H1 (cell line): Measurements from ENCODE around the gene SMIM24. TPM values are rescaled to one million over a fixed set of nuclear protein-coding genes. Genes with fewer than 3 reads are reported as not detected.

Source experiments
- CTCF ChIA-PET: fragments of 300-600 bp; sonication (Branson Sonifier 250); formaldehyde crosslinking; loops from one replicate; lab custom pipeline; 2021; ENCODE audit not compliant: partially characterized antibody; lab: Charles Lee
- POLR2A ChIA-PET: fragments of 300-600 bp; sonication (Branson Sonifier 250); formaldehyde crosslinking; loops from one replicate; lab custom pipeline; 2021; ENCODE audit warnings: inconsistent platforms; ENCODE audit not compliant: partially characterized antibody; lab: Charles Lee
- DNase-seq, 2 experiments: peaks; one replicate each; pipeline versions ENCODE4 v3.0.0 to v3.0.0-alpha.2; 2010 to 2022; ENCODE audit warnings: low spot score in 2 of 2, low read depth in 1 of 2, mixed read lengths in 1 of 2
- FAIRE-seq: peaks from 2 replicates; lab custom pipeline; 2011; peaks lifted over from hg19 to GRCh38; lab: Jason Lieb, UNC
- H2AFZ ChIP-seq: 2 replicates; pipeline ENCODE4 v1.8.1; 2012; ENCODE audit warnings: low read length, inconsistent platforms
- H2AK5ac ChIP-seq: 2 replicates; pipeline ENCODE4 v1.6.1; 2013; ENCODE audit warnings: low read depth, low read length
- H2BK120ac ChIP-seq: replicated peaks from 2 replicates; pipeline ENCODE3; 2013; ENCODE audit warnings: low read depth, low read length, inconsistent platforms
- H2BK12ac ChIP-seq: 2 replicates; pipeline ENCODE4 v1.6.1; 2013; ENCODE audit warnings: low read depth, low read length
- H2BK15ac ChIP-seq: 2 replicates; pipeline ENCODE4 v1.6.1; 2013; ENCODE audit warnings: low read length
- H2BK20ac ChIP-seq: 2 replicates; pipeline ENCODE4 v1.6.1; 2013; ENCODE audit warnings: low read length
- H2BK5ac ChIP-seq: 2 replicates; pipeline ENCODE4 v1.6.1; 2013; ENCODE audit warnings: low read depth, low read length
- H3K14ac ChIP-seq: 2 replicates; pipeline ENCODE4 v1.6.1; 2013; ENCODE audit warnings: inconsistent platforms; ENCODE audit not compliant: insufficient read length
- H3K18ac ChIP-seq: 2 replicates; pipeline ENCODE4 v1.6.1; 2013; ENCODE audit warnings: low read length; ENCODE audit errors: extremely low read depth
- H3K23ac ChIP-seq: 2 replicates; pipeline ENCODE4 v1.6.1; 2013; ENCODE audit warnings: inconsistent platforms; ENCODE audit not compliant: insufficient read length
- H3K23me2 ChIP-seq: 2 replicates; pipeline ENCODE4 v1.6.1; 2013; ENCODE audit warnings: low read depth, low read length
- H3K27ac ChIP-seq: 2 replicates; pipeline ENCODE4 v1.6.1; 2011; ENCODE audit warnings: low read depth, low read length, inconsistent platforms
- H3K27me3 ChIP-seq, 4 experiments: replicated peaks in 1 of 4; 1 replicate in 1 of 4; 2 replicates in 3 of 4; pipeline versions ENCODE4 v1.6.1 to v1.8.1; 2011 to 2013; ENCODE audit warnings: low read length in 3 of 4, mild to moderate bottlenecking in 3 of 4, inconsistent platforms in 2 of 4, mixed read lengths in 2 of 4, moderate library complexity in 1 of 4; ENCODE audit not compliant: control insufficient read depth in 3 of 4, insufficient read depth in 3 of 4; ENCODE audit errors: extremely low read depth in 1 of 4
- H3K36me3 ChIP-seq, 4 experiments: 2 replicates each; pipeline versions ENCODE4 v1.6.1 to v1.8.1; 2011 to 2013; ENCODE audit warnings: mild to moderate bottlenecking in 4 of 4, low read length in 3 of 4, moderate library complexity in 2 of 4, control low read depth in 1 of 4, inconsistent platforms in 1 of 4; ENCODE audit not compliant: insufficient read depth in 4 of 4, control insufficient read depth in 2 of 4
- H3K4ac ChIP-seq: replicated peaks from 2 replicates; pipeline ENCODE3; 2013; ENCODE audit warnings: low read length, low read depth, mixed read lengths, inconsistent platforms; ENCODE audit not compliant: insufficient read length
- H3K4me1 ChIP-seq, 4 experiments: replicated peaks in 1 of 4; 1 replicate in 1 of 4; 2 replicates in 3 of 4; pipeline versions ENCODE4 v1.6.1 to v1.8.1; 2011 to 2013; ENCODE audit warnings: low read length in 3 of 4, inconsistent platforms in 2 of 4, mixed read lengths in 1 of 4; ENCODE audit not compliant: insufficient read depth in 4 of 4, control insufficient read depth in 3 of 4
- H3K4me2 ChIP-seq, 2 experiments: 2 replicates each; pipeline versions ENCODE4 v1.6.1 to v1.8.1; 2011 to 2013; ENCODE audit warnings: low read depth in 2 of 2, low read length in 2 of 2, control low read depth in 1 of 2, inconsistent platforms in 1 of 2, mild to moderate bottlenecking in 1 of 2; ENCODE audit not compliant: insufficient read depth in 1 of 2
- H3K4me3 ChIP-seq, 4 experiments: fragments of 200-600, 300-600 bp in 1 of 4; sonication (generic), shearing (Covaris generic), sonication (Bioruptor Twin) in 1 of 4; 2 replicates each; pipeline versions ENCODE4 v1.5.1 to v1.8.1; 2011 to 2016; ENCODE audit warnings: low read length in 4 of 4, low read depth in 3 of 4, control low read depth in 2 of 4, inconsistent platforms in 2 of 4, mild to moderate bottlenecking in 2 of 4, mixed read lengths in 1 of 4, moderate library complexity in 1 of 4; ENCODE audit not compliant: insufficient read depth in 2 of 4; ENCODE audit errors: extremely low read depth in 1 of 4
- H3K56ac ChIP-seq: replicated peaks from 2 replicates; pipeline ENCODE3; 2013; ENCODE audit warnings: low read depth, mild to moderate bottlenecking, mixed read lengths, low read length, inconsistent platforms; ENCODE audit not compliant: insufficient read length
- H3K79me1 ChIP-seq: 2 replicates; pipeline ENCODE4 v1.6.1; 2013; ENCODE audit warnings: low read depth, low read length, control low read depth
- H3K79me2 ChIP-seq, 2 experiments: 2 replicates each; pipeline versions ENCODE4 v1.6.1 to v1.8.1; 2012 to 2013; ENCODE audit warnings: low read length in 2 of 2, mild to moderate bottlenecking in 2 of 2, inconsistent platforms in 1 of 2; ENCODE audit not compliant: insufficient read depth in 2 of 2, control insufficient read depth in 1 of 2
- H3K9ac ChIP-seq, 4 experiments: replicated peaks in 1 of 4; 1 replicate in 1 of 4; 2 replicates in 3 of 4; pipeline versions ENCODE4 v1.6.1 to v1.8.1; 2011 to 2013; ENCODE audit warnings: low read depth in 3 of 4, low read length in 3 of 4, control low read depth in 2 of 4, mild to moderate bottlenecking in 2 of 4, moderate library complexity in 2 of 4, inconsistent platforms in 1 of 4; ENCODE audit errors: extremely low read depth in 1 of 4
- H3K9me3 ChIP-seq, 2 experiments: 2 replicates each; pipeline versions ENCODE4 v1.6.1 to v1.8.1; 2012 to 2013; ENCODE audit warnings: mild to moderate bottlenecking in 2 of 2, moderate library complexity in 2 of 2, control low read depth in 1 of 2, inconsistent platforms in 1 of 2, low read depth in 1 of 2, low read length in 1 of 2, mixed read lengths in 1 of 2; ENCODE audit not compliant: insufficient read depth in 2 of 2
- H4K20me1 ChIP-seq, 2 experiments: replicated peaks in 1 of 2; 2 replicates each; pipeline versions ENCODE3 to v1.8.1; 2011 to 2013; ENCODE audit warnings: inconsistent platforms in 2 of 2, low read length in 2 of 2, mild to moderate bottlenecking in 1 of 2; ENCODE audit not compliant: insufficient read depth in 2 of 2, control insufficient read depth in 1 of 2
- H4K5ac ChIP-seq: 2 replicates; pipeline ENCODE4 v1.6.1; 2013; ENCODE audit warnings: low read length, low read depth, mixed read lengths, inconsistent platforms; ENCODE audit not compliant: insufficient read length
- H4K8ac ChIP-seq: 2 replicates; pipeline ENCODE4 v1.8.0; 2013; ENCODE audit warnings: mild to moderate bottlenecking, moderate library complexity, low read length, inconsistent platforms; ENCODE audit not compliant: insufficient read depth; ENCODE audit errors: extremely low read depth
- H4K91ac ChIP-seq: replicated peaks from 2 replicates; pipeline ENCODE3; 2013; ENCODE audit warnings: low read length, mixed read lengths, inconsistent platforms; ENCODE audit not compliant: insufficient read length
- ASH2L ChIP-seq: fragments of 200-600, 300-600 bp; sonication (generic); IDR thresholded peaks from one replicate; pipeline ENCODE4 v1.7.1; 2017; ENCODE audit warnings: low read length
- BACH1 ChIP-seq: IDR thresholded peaks from 2 replicates; pipeline ENCODE4 v1.6.1; 2012; ENCODE audit warnings: low read length, improper control_type of control experiment
- FOSL1 ChIP-seq: IDR thresholded peaks from 2 replicates; pipeline ENCODE4 v1.6.1; 2011; ENCODE audit warnings: mild to moderate bottlenecking, low read depth, low read length, moderate library complexity; ENCODE audit not compliant: insufficient read depth
- GABPA ChIP-seq: IDR thresholded peaks from 2 replicates; pipeline ENCODE4 v1.6.1; 2011; ENCODE audit warnings: mild to moderate bottlenecking, low read length, moderate library complexity, borderline replicate concordance; ENCODE audit not compliant: insufficient read depth
- HDAC2 ChIP-seq, 2 experiments: fragments of 300-600 bp in 1 of 2; sonication (generic) in 1 of 2; IDR thresholded peaks; 2 replicates each; pipeline ENCODE4 v1.6.1; 2011 to 2012; ENCODE audit warnings: low read depth in 2 of 2, low read length in 2 of 2, mild to moderate bottlenecking in 2 of 2, moderate library complexity in 2 of 2, borderline replicate concordance in 1 of 2, inconsistent platforms in 1 of 2
- RAD21 ChIP-seq, 2 experiments: IDR thresholded peaks in 1 of 2; conservative IDR thresholded peaks in 1 of 2; 2 replicates each; pipeline ENCODE4 v1.6.1; 2011; ENCODE audit warnings: low read depth in 2 of 2, low read length in 2 of 2, improper control_type of control experiment in 1 of 2, inconsistent platforms in 1 of 2, mild to moderate bottlenecking in 1 of 2, moderate library complexity in 1 of 2
- SIX5 ChIP-seq: IDR thresholded peaks from 2 replicates; pipeline ENCODE4 v1.6.1; 2011; ENCODE audit warnings: mild to moderate bottlenecking, low read depth, low read length
- WGBS, 2 experiments: shearing (Covaris generic) in 1 of 2; methylation state at CpG; one replicate each; pipeline versions ENCODE4 v1.1.6 to v1.1.7; 2013 to 2015; ENCODE audit warnings: low lambda C conversion rate in 2 of 2, mixed read lengths in 2 of 2, inconsistent platforms in 1 of 2, low coverage in 1 of 2, missing lambda C conversion rate in 1 of 2; ENCODE audit not compliant: insufficient replicate concordance in 2 of 2, insufficient coverage in 1 of 2, insufficient read length in 1 of 2; ENCODE audit errors: extremely low coverage in 1 of 2, missing lambda C conversion rate in 1 of 2; 5-methylcytosine and 5-hydroxymethylcytosine counted together
- polyA plus RNA-seq, 7 experiments: library from polyadenylated mRNA; depleted of rRNA in 3 of 7; stranded (reverse) in 5 of 7; unstranded in 2 of 7; fragments of >200 nt in 5 of 7; fragments of 200-250 nt in 2 of 7; gene quantifications; 1 replicate in 5 of 7; 2 replicates in 1 of 7; 4 replicates in 1 of 7; pipeline versions ENCODE4 v1.2.1 to v1.2.3, GENCODE V29; 2011 to 2013; ENCODE audit warnings: missing spikeins in 2 of 7, mixed read lengths in 2 of 7
- total RNA-seq: library from RNA; stranded (reverse); fragmentation: NEBNext Ultra II Directional; extraction: Animal tissue kit (Norgen Biotek cat#: 25700); gene quantifications from 2 replicates; pipeline ENCODE4 v1.2.1, GENCODE V29; 2021
- TF ChIP-seq, protein P1 (sequence below): IDR thresholded peaks from 2 replicates; pipeline ENCODE4 v1.6.1; 2012; ENCODE audit warnings: inconsistent platforms

The SMIM24 gene
- total and polyA plus RNA-seq, 2 of the 8 experiments (the other 6 are each of a cell fraction or from before 2014, with no cell fraction given), result 3.8 to 4.5 TPM

GRCh38 chr19:3520166-3521103 lies 40.1 kb upstream of the SMIM24 start:
- Histone ChIP-seq H3K79me2 (peaks cover 0 to 47% of the 10 kb centered on the region in 2 experiments; a peak in 3 of 4 replicates), H2BK120ac (no peak overlapping the region), H2AK5ac (peak overlapping the region; percentile 59; the same call in 1 of the 2 replicates), H2BK5ac (peak overlapping the region; percentile 47), H3K9ac (no peak overlapping the region), H3K9me3 (no peaks in the 10 kb centered on the region), H2BK12ac (peak overlapping the region; percentile 77; the same call in 1 of the 2 replicates), H3K56ac (no peak overlapping the region), H3K79me1 (peaks cover 6% of the 10 kb centered on the region; the same call in 1 of the 2 replicates), H3K27ac (no peak overlapping the region), H3K4me3 (no peak overlapping the region), H3K4me2 (no peak overlapping the region), H3K27me3 (no peaks in the 10 kb centered on the region), H3K14ac (no peak overlapping the region), H3K23ac (no peak overlapping the region), H2BK20ac (no peak overlapping the region), H4K5ac (no peak overlapping the region), H3K36me3 (no peaks in the 10 kb centered on the region), H3K4me1 (peaks cover 0 to 29% (median 20%) of the 10 kb centered on the region in 4 experiments; a peak in 6 of 7 replicates), H4K91ac (peak overlapping the region; percentile 75), H3K4ac (no peak overlapping the region), H3K23me2 (no peaks in the 10 kb centered on the region), H4K20me1 (peaks cover 0 to 15% of the 10 kb centered on the region in 2 experiments), H4K8ac (no peak overlapping the region), H3K18ac (peak overlapping the region; percentile 20; the same call in 1 of the 2 replicates), H2BK15ac (peak overlapping the region; percentile 47; the same call in 1 of the 2 replicates), H2AFZ (no peak overlapping the region)
- POLR2A ChIA-PET, result interaction anchor here (0.8 to 1.5 kb wide), 3 partner anchors 8 to 18 kb away, joined by 3 to 7 read pairs (median 4); partner anchors contain the start of gene TEKTIP1
- no peak for FAIRE-seq
- CTCF ChIA-PET, result interaction anchor here (1.0 to 4.7 kb wide), 9 partner anchors 10 to 65 kb away, joined by 3 to 15 read pairs (median 4); partner anchors contain the start of gene GIPC3
- 90% methylated on average over 34 of the region's 37 CpGs; no CpG with 5 or more reads in 1 of the 2 experiments for WGBS, 2 experiments
- no peak for DNase-seq
- TF ChIP-seq HDAC2 (IDR thresholded peaks at IDR 0.05; ENCODE audit: borderline replicate concordance in 1 of 2, low read depth in 2 of 2, low read length in 2 of 2), result no peak
- no peak for TF ChIP-seq BACH1
- no peak for TF ChIP-seq SIX5
- no peak for TF ChIP-seq ASH2L
- TF ChIP-seq, protein P1, sequence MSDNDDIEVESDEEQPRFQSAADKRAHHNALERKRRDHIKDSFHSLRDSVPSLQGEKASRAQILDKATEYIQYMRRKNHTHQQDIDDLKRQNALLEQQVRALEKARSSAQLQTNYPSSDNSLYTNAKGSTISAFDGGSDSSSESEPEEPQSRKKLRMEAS, result peak; percentile 43; the same call in 1 of the 2 replicates
- peak; percentile 25 to 42; a peak in 3 of 4 replicates for TF ChIP-seq RAD21 (IDR thresholded peaks at IDR 0.05 in 1 of 2, conservative IDR thresholded peaks at IDR 0.05 in 1 of 2; ENCODE audit: low read depth in 2 of 2, low read length in 2 of 2)
- TF ChIP-seq FOSL1, result 0 out of 2 replicates have a peak, but pooled peaks have one; percentile 22
- TF ChIP-seq GABPA, result 0 out of 2 replicates have a peak, but pooled peaks have one; percentile 18
